Panc1 (cell line): Measurements from ENCODE around the gene FAM13A. TPM values are rescaled to one million over a fixed set of nuclear protein-coding genes. Genes with fewer than 3 reads are reported as not detected.

Source experiments
- ATAC-seq: fragments of 200-7000 bp; cut with Tn5 transposase; 2 replicates; pipeline ENCODE4 v1.9.1; 2020; ENCODE audit warnings: mild to moderate bottlenecking, moderate library complexity
- BruUV-seq: library from RNA; stranded (reverse); fragments of 400-500 nt; replicated peaks from 2 replicates; lab custom pipeline; 2021; lab: Mats Ljungman, UMichigan
- CTCF ChIA-PET: fragments of 300-600 bp; sonication (Branson Sonifier 250); formaldehyde crosslinking; loops from one replicate; lab custom pipeline; 2022; ENCODE audit warnings: antibody characterized with exemption; lab: Charles Lee
- POLR2A ChIA-PET: fragments of 300-600 bp; sonication (Branson Sonifier 250); formaldehyde crosslinking; loops from one replicate; lab custom pipeline; 2022; ENCODE audit warnings: antibody characterized with exemption; lab: Charles Lee
- DNase-seq: peaks from one replicate; pipeline ENCODE4 v3.0.0-alpha.2; 2010; ENCODE audit warnings: low read depth, low spot score
- H3K27ac ChIP-seq: 2 replicates; pipeline ENCODE4 v1.5.1; 2011; ENCODE audit warnings: mild to moderate bottlenecking, low read length, inconsistent platforms
- H3K27me3 ChIP-seq: fragments of 200-500 bp; sonication (Bioruptor generic); 2 replicates; pipeline ENCODE4 v1.6.0; 2014; ENCODE audit warnings: low read length, inconsistent platforms; ENCODE audit not compliant: control insufficient read depth, insufficient read depth
- H3K36me3 ChIP-seq: fragments of 200-500 bp; sonication (Bioruptor generic); 2 replicates; pipeline ENCODE4 v1.5.1; 2014; ENCODE audit warnings: inconsistent platforms, mild to moderate bottlenecking, low read length, moderate library complexity; ENCODE audit not compliant: control insufficient read depth, insufficient read depth
- H3K4me1 ChIP-seq: 2 replicates; pipeline ENCODE4 v1.5.1; 2011; ENCODE audit warnings: inconsistent platforms, mild to moderate bottlenecking, low read length, moderate library complexity; ENCODE audit not compliant: control insufficient read depth, insufficient read depth
- H3K4me3 ChIP-seq, 2 experiments: 2 replicates each; pipeline ENCODE4 v1.5.1; 2011 to 2012; ENCODE audit warnings: low read depth in 2 of 2, low read length in 2 of 2, mild to moderate bottlenecking in 2 of 2, inconsistent platforms in 1 of 2, moderate library complexity in 1 of 2
- H3K9me3 ChIP-seq: fragments of 200-500 bp; sonication (Bioruptor generic); 2 replicates; pipeline ENCODE4 v1.5.1; 2014; ENCODE audit warnings: low read depth, mild to moderate bottlenecking, inconsistent platforms, low read length, moderate library complexity; ENCODE audit not compliant: control insufficient read depth, insufficient read depth
- CTCF ChIP-seq: fragments of 450-650 bp; IDR thresholded peaks from 2 replicates; pipeline ENCODE4 v1.5.1; 2017; ENCODE audit warnings: mild to moderate bottlenecking
- POLR2AphosphoS5 ChIP-seq: IDR thresholded peaks from 2 replicates; pipeline ENCODE4 v1.6.1; 2012; ENCODE audit warnings: mild to moderate bottlenecking, low read depth, low read length, moderate library complexity
- REST ChIP-seq, 2 experiments: IDR thresholded peaks; 2 replicates each; pipeline ENCODE4 v1.6.1; 2011 to 2012; ENCODE audit warnings: low read depth in 2 of 2, control low read depth in 1 of 2, low read length in 1 of 2, mild to moderate bottlenecking in 1 of 2, moderate library complexity in 1 of 2; ENCODE audit not compliant: insufficient read depth in 1 of 2
- SIN3A ChIP-seq: IDR thresholded peaks from 2 replicates; pipeline ENCODE4 v1.6.1; 2012; ENCODE audit warnings: low read depth, mild to moderate bottlenecking, low read length, moderate library complexity, borderline replicate concordance; ENCODE audit not compliant: insufficient read depth
- TCF7L2 ChIP-seq: IDR thresholded peaks from 2 replicates; pipeline ENCODE4 v1.6.1; 2011; ENCODE audit warnings: mild to moderate bottlenecking, low read depth, low read length, inconsistent platforms
- in situ Hi-C: cut with HindIII; loops from 2 replicates; pipeline ENCODE4 v1.10.0; 2016; ENCODE audit warnings: low sequenced_read_pairs, low pct_unique_long_range_greater_than_20kb
- intact Hi-C: fragments of 100-400 bp; cut with micrococcal nuclease; formaldehyde crosslinking; loops from one replicate; pipeline ENCODE4 v1.10.0; 2022; ENCODE audit not compliant: unreplicated experiment
- total RNA-seq: library from RNA; stranded (reverse); gene quantifications from one replicate; pipeline ENCODE4 v1.2.1, GENCODE V29; 2021; ENCODE audit not compliant: unreplicated experiment

The FAM13A gene
- total RNA-seq, 1 experiment from 2014 or later, result 5.8 TPM

- in situ Hi-C loops, result no loop called here
These were observed 240.6 kb downstream of the FAM13A start for GRCh38 chr4:88816360-88816759.

GRCh38 chr4:88814043-88814617 is 242.9 kb downstream of the FAM13A start:
- Histone ChIP-seq H3K36me3 (no peaks in the 10 kb centered on the region), H3K27ac (no peak overlapping the region), H3K9me3 (no peaks in the 10 kb centered on the region), H3K27me3 (no peaks in the 10 kb centered on the region), H3K4me3 (no peak overlapping the region), H3K4me1 (no peaks in the 10 kb centered on the region)
- no TSS peak for BruUV-seq
- ChIA-PET POLR2A (no interaction called here), CTCF (no interaction called here)
- intact Hi-C loops, result no loop called here
- ATAC-seq (no peak), DNase-seq (no peak)
- no peak for TF ChIP-seq TCF7L2
- TF ChIP-seq CTCF, result peak; percentile 38; the same call in 1 of the 2 replicates
- in situ Hi-C loops, result no loop called here

More at GRCh38 chr4:88816360-88816759, 240.6 kb downstream of the FAM13A start:
- no peaks in the 10 kb centered on the region for H3K27me3 ChIP-seq
- TF ChIP-seq CTCF (no peak), TCF7L2 (no peak), REST (IDR thresholded peaks at IDR 0.05; ENCODE audit: insufficient read depth in 1 of 2, low read depth in 2 of 2, low read length in 1 of 2) (no peak), SIN3A (no peak), POLR2AphosphoS5 (no peak)
- H3K4me3 ChIP-seq, result no peak overlapping the region
- no TSS peak for BruUV-seq
- H3K4me1 ChIP-seq, result no peaks in the 10 kb centered on the region
- no peaks in the 10 kb centered on the region for H3K9me3 ChIP-seq
- CTCF ChIA-PET, result no interaction called here
- ATAC-seq (no peak), DNase-seq (no peak)
- no peak overlapping the region for H3K27ac ChIP-seq
- POLR2A ChIA-PET, result no interaction called here
- no peaks in the 10 kb centered on the region for H3K36me3 ChIP-seq
- intact Hi-C loops, result no loop called here
